GM23338 (cell line): ENCODE results near the gene CAMTA1.

Experiments
- CREB1 ChIP-seq: fragments of 250-450 bp; sonication (Bioruptor Pico); IDR thresholded peaks from 2 replicates; pipeline ENCODE4 v1.5.0; 2020; ENCODE audit warnings: low read depth, mild to moderate bottlenecking, moderate library complexity
- EZH2 ChIP-seq: fragments of 200-600 bp; sonication (generic); IDR thresholded peaks from one replicate; pipeline ENCODE4 v1.8.0; 2017; ENCODE audit warnings: antibody characterized with exemption, mild to moderate bottlenecking, low read depth; ENCODE audit not compliant: unreplicated experiment
- EZH2phosphoT487 ChIP-seq: fragments of 200-600 bp; sonication (generic); IDR thresholded peaks from one replicate; pipeline ENCODE4 v1.8.1; 2018; ENCODE audit warnings: antibody characterized with exemption; ENCODE audit not compliant: unreplicated experiment
- JUNB ChIP-seq: IDR thresholded peaks from one replicate; pipeline ENCODE4 v1.6.1; 2016; ENCODE audit warnings: antibody characterized with exemption; ENCODE audit not compliant: unreplicated experiment
- NANOG ChIP-seq: IDR thresholded peaks from 2 replicates; pipeline ENCODE4 v1.6.1; 2016; ENCODE audit warnings: antibody characterized with exemption, borderline replicate concordance
- POLR2AphosphoS5 ChIP-seq: IDR thresholded peaks from 2 replicates; pipeline ENCODE4 v1.6.1; 2016; ENCODE audit warnings: antibody characterized with exemption, low read depth
- STAT1 ChIP-seq: IDR thresholded peaks from one replicate; pipeline ENCODE4 v1.6.1; 2016; ENCODE audit warnings: antibody characterized with exemption; ENCODE audit not compliant: unreplicated experiment
- ZNF114 ChIP-seq: fragments of 250-450 bp; sonication (Bioruptor Pico); IDR thresholded peaks from 2 replicates; pipeline ENCODE4 v1.5.0; 2020; ENCODE audit warnings: mild to moderate bottlenecking, moderate library complexity
- ZNF331 ChIP-seq: fragments of 250-450 bp; sonication (Bioruptor Pico); IDR thresholded peaks from 2 replicates; pipeline ENCODE4 v1.5.0; 2020; ENCODE audit warnings: low read depth, mild to moderate bottlenecking, moderate library complexity
- TF ChIP-seq, protein P1 (sequence below), 2 experiments: fragments of 200-600 bp in 1 of 2; sonication (generic) in 1 of 2; conservative IDR thresholded peaks; 2 replicates each; pipeline versions ENCODE4 v1.5.1 to v1.6.1; 2016 to 2017; ENCODE audit warnings: antibody characterized with exemption in 2 of 2, low read depth in 2 of 2, mild to moderate bottlenecking in 2 of 2, moderate library complexity in 1 of 2
- TF ChIP-seq, protein P2 (sequence below): IDR thresholded peaks from one replicate; pipeline ENCODE4 v1.6.1; 2018; ENCODE audit warnings: antibody characterized with exemption; ENCODE audit not compliant: unreplicated experiment
- TF ChIP-seq, protein P3 (sequence below): IDR thresholded peaks from 2 replicates; pipeline ENCODE4 v1.6.1; 2016; ENCODE audit warnings: antibody characterized with exemption
- TF ChIP-seq, protein P4 (sequence below): fragments of 250-450 bp; sonication (Bioruptor Pico); IDR thresholded peaks from 2 replicates; pipeline ENCODE4 v1.5.0; 2020; ENCODE audit warnings: mild to moderate bottlenecking, moderate library complexity

DNA sequence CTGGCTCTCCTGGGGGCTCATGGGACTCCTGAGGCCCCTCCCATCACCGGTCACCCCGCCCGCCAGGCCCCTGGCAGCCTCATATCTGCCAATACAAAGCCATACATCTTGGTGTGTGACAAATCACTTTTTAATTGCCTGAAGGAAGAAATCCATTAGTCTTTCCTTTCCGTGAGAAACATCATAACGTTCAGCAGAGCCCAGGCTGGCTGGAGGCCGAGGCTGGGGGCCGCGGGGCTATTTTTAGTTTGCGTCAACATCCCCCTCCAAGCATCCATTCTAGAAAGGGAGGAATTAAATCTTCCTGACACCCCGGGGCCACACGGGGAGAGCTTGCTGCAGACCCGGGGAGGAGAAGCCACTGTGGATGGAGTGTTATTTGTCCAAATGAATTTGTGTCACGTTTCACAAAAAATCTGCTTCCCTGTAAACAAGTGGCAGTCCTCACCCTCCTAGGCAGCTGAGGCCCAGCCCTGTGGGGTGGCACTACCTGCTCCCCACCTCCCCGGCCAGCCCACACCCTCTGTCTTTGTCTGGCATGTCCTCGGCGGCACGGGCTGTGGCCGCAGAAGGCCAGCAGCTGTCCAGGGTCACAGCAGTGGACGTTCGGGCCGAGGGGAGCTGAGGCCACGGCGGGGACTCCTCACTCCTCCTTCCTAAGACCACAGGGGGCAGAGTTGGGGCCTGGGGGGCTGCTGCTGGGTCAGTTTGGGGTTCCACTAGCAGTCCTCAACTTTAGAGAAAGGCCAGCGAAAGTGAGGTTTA is 749.0 kb downstream of the CAMTA1 start:
- TF ChIP-seq, protein P1, sequence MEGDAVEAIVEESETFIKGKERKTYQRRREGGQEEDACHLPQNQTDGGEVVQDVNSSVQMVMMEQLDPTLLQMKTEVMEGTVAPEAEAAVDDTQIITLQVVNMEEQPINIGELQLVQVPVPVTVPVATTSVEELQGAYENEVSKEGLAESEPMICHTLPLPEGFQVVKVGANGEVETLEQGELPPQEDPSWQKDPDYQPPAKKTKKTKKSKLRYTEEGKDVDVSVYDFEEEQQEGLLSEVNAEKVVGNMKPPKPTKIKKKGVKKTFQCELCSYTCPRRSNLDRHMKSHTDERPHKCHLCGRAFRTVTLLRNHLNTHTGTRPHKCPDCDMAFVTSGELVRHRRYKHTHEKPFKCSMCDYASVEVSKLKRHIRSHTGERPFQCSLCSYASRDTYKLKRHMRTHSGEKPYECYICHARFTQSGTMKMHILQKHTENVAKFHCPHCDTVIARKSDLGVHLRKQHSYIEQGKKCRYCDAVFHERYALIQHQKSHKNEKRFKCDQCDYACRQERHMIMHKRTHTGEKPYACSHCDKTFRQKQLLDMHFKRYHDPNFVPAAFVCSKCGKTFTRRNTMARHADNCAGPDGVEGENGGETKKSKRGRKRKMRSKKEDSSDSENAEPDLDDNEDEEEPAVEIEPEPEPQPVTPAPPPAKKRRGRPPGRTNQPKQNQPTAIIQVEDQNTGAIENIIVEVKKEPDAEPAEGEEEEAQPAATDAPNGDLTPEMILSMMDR (conservative IDR thresholded peaks at IDR 0.05; ENCODE audit: low read depth in 2 of 2) = no peak
- no peak for TF ChIP-seq EZH2
- TF ChIP-seq POLR2AphosphoS5 = no peak
- TF ChIP-seq CREB1 (CRISPR knock-in tag) = no peak
- no peak for TF ChIP-seq EZH2phosphoT487
- TF ChIP-seq JUNB = no peak
- TF ChIP-seq, protein P2, sequence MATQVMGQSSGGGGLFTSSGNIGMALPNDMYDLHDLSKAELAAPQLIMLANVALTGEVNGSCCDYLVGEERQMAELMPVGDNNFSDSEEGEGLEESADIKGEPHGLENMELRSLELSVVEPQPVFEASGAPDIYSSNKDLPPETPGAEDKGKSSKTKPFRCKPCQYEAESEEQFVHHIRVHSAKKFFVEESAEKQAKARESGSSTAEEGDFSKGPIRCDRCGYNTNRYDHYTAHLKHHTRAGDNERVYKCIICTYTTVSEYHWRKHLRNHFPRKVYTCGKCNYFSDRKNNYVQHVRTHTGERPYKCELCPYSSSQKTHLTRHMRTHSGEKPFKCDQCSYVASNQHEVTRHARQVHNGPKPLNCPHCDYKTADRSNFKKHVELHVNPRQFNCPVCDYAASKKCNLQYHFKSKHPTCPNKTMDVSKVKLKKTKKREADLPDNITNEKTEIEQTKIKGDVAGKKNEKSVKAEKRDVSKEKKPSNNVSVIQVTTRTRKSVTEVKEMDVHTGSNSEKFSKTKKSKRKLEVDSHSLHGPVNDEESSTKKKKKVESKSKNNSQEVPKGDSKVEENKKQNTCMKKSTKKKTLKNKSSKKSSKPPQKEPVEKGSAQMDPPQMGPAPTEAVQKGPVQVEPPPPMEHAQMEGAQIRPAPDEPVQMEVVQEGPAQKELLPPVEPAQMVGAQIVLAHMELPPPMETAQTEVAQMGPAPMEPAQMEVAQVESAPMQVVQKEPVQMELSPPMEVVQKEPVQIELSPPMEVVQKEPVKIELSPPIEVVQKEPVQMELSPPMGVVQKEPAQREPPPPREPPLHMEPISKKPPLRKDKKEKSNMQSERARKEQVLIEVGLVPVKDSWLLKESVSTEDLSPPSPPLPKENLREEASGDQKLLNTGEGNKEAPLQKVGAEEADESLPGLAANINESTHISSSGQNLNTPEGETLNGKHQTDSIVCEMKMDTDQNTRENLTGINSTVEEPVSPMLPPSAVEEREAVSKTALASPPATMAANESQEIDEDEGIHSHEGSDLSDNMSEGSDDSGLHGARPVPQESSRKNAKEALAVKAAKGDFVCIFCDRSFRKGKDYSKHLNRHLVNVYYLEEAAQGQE = no peak
- TF ChIP-seq, protein P3, sequence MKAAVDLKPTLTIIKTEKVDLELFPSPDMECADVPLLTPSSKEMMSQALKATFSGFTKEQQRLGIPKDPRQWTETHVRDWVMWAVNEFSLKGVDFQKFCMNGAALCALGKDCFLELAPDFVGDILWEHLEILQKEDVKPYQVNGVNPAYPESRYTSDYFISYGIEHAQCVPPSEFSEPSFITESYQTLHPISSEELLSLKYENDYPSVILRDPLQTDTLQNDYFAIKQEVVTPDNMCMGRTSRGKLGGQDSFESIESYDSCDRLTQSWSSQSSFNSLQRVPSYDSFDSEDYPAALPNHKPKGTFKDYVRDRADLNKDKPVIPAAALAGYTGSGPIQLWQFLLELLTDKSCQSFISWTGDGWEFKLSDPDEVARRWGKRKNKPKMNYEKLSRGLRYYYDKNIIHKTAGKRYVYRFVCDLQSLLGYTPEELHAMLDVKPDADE = no peak
- no peak for TF ChIP-seq NANOG
- TF ChIP-seq STAT1 = no peak
- TF ChIP-seq, protein P4, sequence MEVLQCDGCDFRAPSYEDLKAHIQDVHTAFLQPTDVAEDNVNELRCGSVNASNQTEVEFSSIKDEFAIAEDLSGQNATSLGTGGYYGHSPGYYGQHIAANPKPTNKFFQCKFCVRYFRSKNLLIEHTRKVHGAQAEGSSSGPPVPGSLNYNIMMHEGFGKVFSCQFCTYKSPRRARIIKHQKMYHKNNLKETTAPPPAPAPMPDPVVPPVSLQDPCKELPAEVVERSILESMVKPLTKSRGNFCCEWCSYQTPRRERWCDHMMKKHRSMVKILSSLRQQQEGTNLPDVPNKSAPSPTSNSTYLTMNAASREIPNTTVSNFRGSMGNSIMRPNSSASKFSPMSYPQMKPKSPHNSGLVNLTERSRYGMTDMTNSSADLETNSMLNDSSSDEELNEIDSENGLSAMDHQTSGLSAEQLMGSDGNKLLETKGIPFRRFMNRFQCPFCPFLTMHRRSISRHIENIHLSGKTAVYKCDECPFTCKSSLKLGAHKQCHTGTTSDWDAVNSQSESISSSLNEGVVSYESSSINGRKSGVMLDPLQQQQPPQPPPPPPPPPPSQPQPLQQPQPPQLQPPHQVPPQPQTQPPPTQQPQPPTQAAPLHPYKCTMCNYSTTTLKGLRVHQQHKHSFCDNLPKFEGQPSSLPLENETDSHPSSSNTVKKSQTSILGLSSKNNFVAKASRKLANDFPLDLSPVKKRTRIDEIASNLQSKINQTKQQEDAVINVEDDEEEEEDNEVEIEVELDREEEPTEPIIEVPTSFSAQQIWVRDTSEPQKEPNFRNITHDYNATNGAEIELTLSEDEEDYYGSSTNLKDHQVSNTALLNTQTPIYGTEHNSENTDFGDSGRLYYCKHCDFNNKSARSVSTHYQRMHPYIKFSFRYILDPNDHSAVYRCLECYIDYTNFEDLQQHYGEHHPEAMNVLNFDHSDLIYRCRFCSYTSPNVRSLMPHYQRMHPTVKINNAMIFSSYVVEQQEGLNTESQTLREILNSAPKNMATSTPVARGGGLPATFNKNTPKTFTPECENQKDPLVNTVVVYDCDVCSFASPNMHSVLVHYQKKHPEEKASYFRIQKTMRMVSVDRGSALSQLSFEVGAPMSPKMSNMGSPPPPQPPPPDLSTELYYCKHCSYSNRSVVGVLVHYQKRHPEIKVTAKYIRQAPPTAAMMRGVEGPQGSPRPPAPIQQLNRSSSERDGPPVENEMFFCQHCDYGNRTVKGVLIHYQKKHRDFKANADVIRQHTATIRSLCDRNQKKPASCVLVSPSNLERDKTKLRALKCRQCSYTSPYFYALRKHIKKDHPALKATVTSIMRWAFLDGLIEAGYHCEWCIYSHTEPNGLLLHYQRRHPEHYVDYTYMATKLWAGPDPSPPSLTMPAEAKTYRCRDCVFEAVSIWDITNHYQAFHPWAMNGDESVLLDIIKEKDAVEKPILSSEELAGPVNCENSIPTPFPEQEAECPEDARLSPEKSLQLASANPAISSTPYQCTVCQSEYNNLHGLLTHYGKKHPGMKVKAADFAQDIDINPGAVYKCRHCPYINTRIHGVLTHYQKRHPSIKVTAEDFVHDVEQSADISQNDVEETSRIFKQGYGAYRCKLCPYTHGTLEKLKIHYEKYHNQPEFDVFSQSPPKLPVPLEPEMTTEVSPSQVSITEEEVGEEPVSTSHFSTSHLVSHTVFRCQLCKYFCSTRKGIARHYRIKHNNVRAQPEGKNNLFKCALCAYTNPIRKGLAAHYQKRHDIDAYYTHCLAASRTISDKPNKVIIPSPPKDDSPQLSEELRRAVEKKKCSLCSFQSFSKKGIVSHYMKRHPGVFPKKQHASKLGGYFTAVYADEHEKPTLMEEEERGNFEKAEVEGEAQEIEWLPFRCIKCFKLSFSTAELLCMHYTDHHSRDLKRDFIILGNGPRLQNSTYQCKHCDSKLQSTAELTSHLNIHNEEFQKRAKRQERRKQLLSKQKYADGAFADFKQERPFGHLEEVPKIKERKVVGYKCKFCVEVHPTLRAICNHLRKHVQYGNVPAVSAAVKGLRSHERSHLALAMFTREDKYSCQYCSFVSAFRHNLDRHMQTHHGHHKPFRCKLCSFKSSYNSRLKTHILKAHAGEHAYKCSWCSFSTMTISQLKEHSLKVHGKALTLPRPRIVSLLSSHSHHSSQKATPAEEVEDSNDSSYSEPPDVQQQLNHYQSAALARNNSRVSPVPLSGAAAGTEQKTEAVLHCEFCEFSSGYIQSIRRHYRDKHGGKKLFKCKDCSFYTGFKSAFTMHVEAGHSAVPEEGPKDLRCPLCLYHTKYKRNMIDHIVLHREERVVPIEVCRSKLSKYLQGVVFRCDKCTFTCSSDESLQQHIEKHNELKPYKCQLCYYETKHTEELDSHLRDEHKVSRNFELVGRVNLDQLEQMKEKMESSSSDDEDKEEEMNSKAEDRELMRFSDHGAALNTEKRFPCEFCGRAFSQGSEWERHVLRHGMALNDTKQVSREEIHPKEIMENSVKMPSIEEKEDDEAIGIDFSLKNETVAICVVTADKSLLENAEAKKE (CRISPR knock-in tag) = no peak
- TF ChIP-seq ZNF331 (CRISPR knock-in tag) = no peak
- no peak for TF ChIP-seq ZNF114 (CRISPR knock-in tag)
